ENCODE measurements around the gene DAB2IP.

Gene DAB2IP

DNA sequence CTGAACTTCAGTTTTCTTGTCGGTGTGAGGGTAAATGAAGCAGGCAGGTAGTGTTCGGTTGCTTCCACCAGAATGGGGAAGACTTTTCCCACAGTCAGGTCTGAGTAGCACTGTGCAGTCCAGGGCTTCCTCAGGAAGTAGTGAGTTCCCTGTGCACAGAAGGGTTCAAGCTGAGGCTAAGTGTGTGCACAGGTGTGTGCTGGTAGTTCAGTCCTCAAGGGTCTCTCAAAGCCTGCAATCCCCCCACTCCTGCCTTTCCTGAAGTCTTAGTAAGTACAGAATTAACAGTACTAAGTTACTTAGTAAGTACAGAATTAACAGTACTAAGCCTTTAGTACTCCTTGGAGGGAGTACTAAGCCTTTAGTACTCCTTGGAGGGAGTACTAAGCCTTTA, 1.4 kb downstream of the DAB2IP start:
- Histone ChIP-seq H2AFZ (ENCODE audit: low read depth, low read length) (no peak overlapping the region), H3K36me3 (replicated peaks; ENCODE audit: low read depth, low read length) (no peaks in the 10 kb centered on the region), H3K79me2 (ENCODE audit: low read length) (no peaks in the 10 kb centered on the region), H3K4me3 (ENCODE audit: low read length) (no peak overlapping the region), H3K4me1 (ENCODE audit: low read length) (no peaks in the 10 kb centered on the region), H3K27me3 (ENCODE audit: low read depth, low read length) (peaks cover 31% of the 10 kb centered on the region), H3K9me3 (ENCODE audit: insufficient read depth, low read length) (no peaks in the 10 kb centered on the region), H3K4me2 (ENCODE audit: low read length) (no peak overlapping the region), H4K20me1 (ENCODE audit: insufficient read depth, low read length) (no peaks in the 10 kb centered on the region), H3K9ac (ENCODE audit: low read length) (no peak overlapping the region), H3K27ac (ENCODE audit: low read length) (no peak overlapping the region)
- no peak for TF ChIP-seq EZH2phosphoT487 (IDR thresholded peaks at IDR 0.05; ENCODE audit: low read depth)
- TF ChIP-seq, protein P1, sequence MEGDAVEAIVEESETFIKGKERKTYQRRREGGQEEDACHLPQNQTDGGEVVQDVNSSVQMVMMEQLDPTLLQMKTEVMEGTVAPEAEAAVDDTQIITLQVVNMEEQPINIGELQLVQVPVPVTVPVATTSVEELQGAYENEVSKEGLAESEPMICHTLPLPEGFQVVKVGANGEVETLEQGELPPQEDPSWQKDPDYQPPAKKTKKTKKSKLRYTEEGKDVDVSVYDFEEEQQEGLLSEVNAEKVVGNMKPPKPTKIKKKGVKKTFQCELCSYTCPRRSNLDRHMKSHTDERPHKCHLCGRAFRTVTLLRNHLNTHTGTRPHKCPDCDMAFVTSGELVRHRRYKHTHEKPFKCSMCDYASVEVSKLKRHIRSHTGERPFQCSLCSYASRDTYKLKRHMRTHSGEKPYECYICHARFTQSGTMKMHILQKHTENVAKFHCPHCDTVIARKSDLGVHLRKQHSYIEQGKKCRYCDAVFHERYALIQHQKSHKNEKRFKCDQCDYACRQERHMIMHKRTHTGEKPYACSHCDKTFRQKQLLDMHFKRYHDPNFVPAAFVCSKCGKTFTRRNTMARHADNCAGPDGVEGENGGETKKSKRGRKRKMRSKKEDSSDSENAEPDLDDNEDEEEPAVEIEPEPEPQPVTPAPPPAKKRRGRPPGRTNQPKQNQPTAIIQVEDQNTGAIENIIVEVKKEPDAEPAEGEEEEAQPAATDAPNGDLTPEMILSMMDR (IDR thresholded peaks at IDR 0.05; ENCODE audit: low read depth, low read length): no peak

DNA sequence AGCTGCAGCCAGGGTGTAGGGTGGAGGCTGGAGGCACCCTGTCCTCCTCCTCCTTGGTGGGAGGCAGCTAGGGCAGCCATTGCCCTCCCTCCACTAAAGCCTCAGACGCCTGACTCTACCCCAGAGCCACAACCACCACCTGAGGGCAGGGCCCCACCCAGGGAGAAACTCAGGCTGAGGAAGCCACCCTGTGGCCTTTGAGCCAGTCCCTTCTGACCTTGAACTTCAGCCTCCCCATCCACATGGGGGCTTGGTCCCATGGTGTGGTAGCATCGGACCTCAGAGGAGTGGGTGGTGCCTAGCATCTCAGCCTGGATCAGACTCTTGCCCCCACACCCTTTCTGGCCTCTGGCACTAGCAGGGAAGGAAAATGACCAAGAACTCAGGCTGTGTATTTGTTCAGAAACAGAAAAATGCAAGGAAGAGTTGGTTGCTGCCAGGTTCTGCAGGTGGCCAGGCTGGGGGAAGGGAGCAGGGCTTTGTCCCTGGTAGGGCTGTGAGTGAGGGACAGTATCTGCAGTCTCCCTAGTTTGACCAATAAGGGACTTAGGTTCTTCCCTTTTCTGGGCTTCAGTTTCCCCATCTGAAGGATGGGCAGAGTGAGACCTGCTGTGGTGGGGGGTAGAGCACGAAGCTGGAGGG, 3.2 kb downstream of the DAB2IP start:
- no peak for TF ChIP-seq EZH2phosphoT487 (IDR thresholded peaks at IDR 0.05; ENCODE audit: low read depth)
- TF ChIP-seq, protein P1 (IDR thresholded peaks at IDR 0.05; ENCODE audit: low read depth, low read length): no peak
- Histone ChIP-seq H3K9me3 (ENCODE audit: insufficient read depth, low read length) (no peaks in the 10 kb centered on the region), H4K20me1 (ENCODE audit: insufficient read depth, low read length) (no peaks in the 10 kb centered on the region), H3K27me3 (ENCODE audit: low read depth, low read length) (peaks cover 40% of the 10 kb centered on the region), H3K4me3 (ENCODE audit: low read length) (no peak overlapping the region), H3K79me2 (ENCODE audit: low read length) (no peaks in the 10 kb centered on the region), H2AFZ (ENCODE audit: low read depth, low read length) (no peak overlapping the region), H3K4me1 (ENCODE audit: low read length) (no peaks in the 10 kb centered on the region), H3K4me2 (ENCODE audit: low read length) (no peak overlapping the region), H3K27ac (ENCODE audit: low read length) (no peak overlapping the region), H3K9ac (ENCODE audit: low read length) (no peak overlapping the region), H3K36me3 (replicated peaks; ENCODE audit: low read depth, low read length) (no peaks in the 10 kb centered on the region)

DNA sequence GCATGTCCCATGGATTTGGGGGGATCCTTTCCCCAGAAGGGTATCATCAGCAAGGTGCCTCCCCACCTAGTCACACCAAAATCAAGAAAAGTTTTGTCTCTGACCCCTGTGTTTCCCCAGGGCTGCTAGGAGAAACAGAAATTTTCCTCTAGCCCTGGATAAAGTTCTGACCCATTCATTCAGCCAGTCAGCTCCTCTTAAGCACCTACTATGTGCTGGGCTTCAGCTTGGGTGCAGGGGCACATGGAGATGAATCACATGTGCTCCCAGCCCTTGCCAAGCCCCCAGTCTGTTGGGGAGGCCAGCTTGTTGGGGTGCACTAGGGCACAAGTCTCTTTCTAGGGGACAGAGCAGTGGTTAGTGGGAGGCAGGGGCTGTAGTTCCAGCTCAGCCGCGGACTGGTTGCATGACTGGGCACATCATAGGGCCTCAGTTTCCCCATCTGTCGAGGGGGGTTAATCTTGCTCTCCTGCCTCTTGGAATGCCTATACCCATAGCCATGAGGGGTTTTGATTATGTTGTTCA, 3.9 kb downstream of the DAB2IP start:
- H2AFZ ChIP-seq (ENCODE audit: low read depth, low read length): no peak overlapping the region
- no peaks in the 10 kb centered on the region for H3K9me3 ChIP-seq (ENCODE audit: insufficient read depth, low read length)
- no peak overlapping the region for H3K9ac ChIP-seq (ENCODE audit: low read length)
- H3K36me3 ChIP-seq (replicated peaks; ENCODE audit: low read depth, low read length): no peaks in the 10 kb centered on the region
- no peak overlapping the region for H3K27ac ChIP-seq (ENCODE audit: low read length)
- TF ChIP-seq, protein P1 (IDR thresholded peaks at IDR 0.05; ENCODE audit: low read depth, low read length): no peak
- no peak for TF ChIP-seq EZH2phosphoT487 (IDR thresholded peaks at IDR 0.05; ENCODE audit: low read depth)
- no peaks in the 10 kb centered on the region for H4K20me1 ChIP-seq (ENCODE audit: insufficient read depth, low read length)
- no peak overlapping the region for H3K4me3 ChIP-seq (ENCODE audit: low read length)
- no peaks in the 10 kb centered on the region for H3K4me1 ChIP-seq (ENCODE audit: low read length)
- H3K27me3 ChIP-seq (ENCODE audit: low read depth, low read length): peaks cover 43% of the 10 kb centered on the region
- H3K4me2 ChIP-seq (ENCODE audit: low read length): no peak overlapping the region
- H3K79me2 ChIP-seq (ENCODE audit: low read length): no peaks in the 10 kb centered on the region

DNA sequence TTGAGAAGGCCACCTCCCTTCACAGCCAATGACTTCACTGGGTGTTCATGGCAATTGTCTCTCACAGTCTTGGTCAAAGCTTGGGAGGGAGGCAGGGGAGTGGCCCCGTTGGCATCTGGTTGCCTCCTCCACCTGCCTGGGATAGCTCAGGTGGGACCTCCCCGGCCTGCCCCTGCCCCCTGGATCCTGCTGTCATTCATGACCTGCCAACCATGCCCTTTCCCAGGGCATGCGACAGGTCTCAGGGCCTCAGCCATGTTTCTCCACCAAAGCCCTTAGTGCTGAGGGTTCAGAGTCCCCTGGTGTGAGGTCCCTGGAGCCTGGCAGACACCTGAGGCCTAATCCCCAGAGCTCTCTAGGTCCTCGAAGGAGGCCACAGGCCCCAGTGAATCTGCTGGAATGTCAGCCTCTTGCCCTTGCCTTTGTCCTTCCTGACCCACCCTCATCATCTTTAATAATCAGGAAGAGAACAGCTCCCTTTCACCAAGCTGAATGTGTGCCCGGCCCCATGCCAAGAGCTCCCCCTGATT, 5.6 kb downstream of the DAB2IP start:
- H3K36me3 ChIP-seq (replicated peaks; ENCODE audit: low read depth, low read length): no peaks in the 10 kb centered on the region
- H3K4me3 ChIP-seq (ENCODE audit: low read length): no peak overlapping the region
- no peak overlapping the region for H3K27ac ChIP-seq (ENCODE audit: low read length)
- no peaks in the 10 kb centered on the region for H3K4me1 ChIP-seq (ENCODE audit: low read length)
- no peaks in the 10 kb centered on the region for H4K20me1 ChIP-seq (ENCODE audit: insufficient read depth, low read length)
- H3K27me3 ChIP-seq (ENCODE audit: low read depth, low read length): peaks cover 37% of the 10 kb centered on the region
- H3K4me2 ChIP-seq (ENCODE audit: low read length): no peak overlapping the region
- TF ChIP-seq, protein P1 (IDR thresholded peaks at IDR 0.05; ENCODE audit: low read depth, low read length): no peak
- TF ChIP-seq EZH2phosphoT487 (IDR thresholded peaks at IDR 0.05; ENCODE audit: low read depth): no peak
- no peak overlapping the region for H2AFZ ChIP-seq (ENCODE audit: low read depth, low read length)
- H3K79me2 ChIP-seq (ENCODE audit: low read length): no peaks in the 10 kb centered on the region
- no peaks in the 10 kb centered on the region for H3K9me3 ChIP-seq (ENCODE audit: insufficient read depth, low read length)
- H3K9ac ChIP-seq (ENCODE audit: low read length): no peak overlapping the region

All from OCI-LY3 (cell line).